ENCODE results near the gene ARHGEF10L. TPM values are rescaled to one million over a fixed set of nuclear protein-coding genes. Genes with fewer than 3 reads are reported as not detected.

Gene ARHGEF10L
- polyA plus RNA-seq, 1 donor (not counting 4 experiments of a cell fraction or from before 2014, with no cell fraction given) = 2.4 TPM

DNA sequence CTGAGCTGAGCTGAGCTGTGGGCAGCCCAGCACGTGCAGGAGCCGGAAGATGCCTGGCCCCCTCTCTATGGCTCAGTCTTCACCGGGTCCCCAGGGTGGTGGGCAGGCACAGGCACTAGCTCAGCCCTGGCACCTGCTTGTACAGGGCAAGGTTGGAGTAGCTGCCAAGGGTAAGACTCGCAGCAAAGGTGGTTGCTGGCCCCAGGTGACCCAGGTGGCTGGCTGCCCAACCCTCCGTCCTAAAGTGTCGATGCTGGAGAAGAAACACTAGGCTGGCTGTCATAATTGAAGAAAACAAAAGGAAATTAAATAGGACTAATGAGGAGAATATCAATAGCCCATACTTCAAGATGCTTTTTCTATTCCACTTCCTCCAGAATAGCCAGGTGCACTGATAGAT is 138.5 kb downstream of the ARHGEF10L start:
- Histone ChIP-seq H3K27ac (ENCODE audit: control insufficient read depth, insufficient read depth, low read length) (no peak overlapping the region), H3K36me3 (ENCODE audit: control insufficient read depth in 2 of 2, extremely low read depth in 1 of 2, insufficient read depth in 2 of 2, low read length in 2 of 2) (no peaks in the 10 kb centered on the region), H3K27me3 (ENCODE audit: control insufficient read depth, extremely low read depth, insufficient read depth, low read length) (no peaks in the 10 kb centered on the region), H3K4me3 (ENCODE audit: control insufficient read depth in 2 of 3, extremely low read depth in 1 of 3, insufficient read depth in 2 of 3, low read depth in 1 of 3, low read length in 3 of 3) (no peak overlapping the region), H3K79me2 (ENCODE audit: control insufficient read depth, insufficient read depth, low read length) (no peaks in the 10 kb centered on the region), H3K9me1 (ENCODE audit: control insufficient read depth, extremely low read depth, insufficient read depth, low read length) (no peaks in the 10 kb centered on the region), H3K4me2 (ENCODE audit: control insufficient read depth, extremely low read depth, insufficient read depth, low read depth, low read length) (no peak overlapping the region), H3K9ac (ENCODE audit: control insufficient read depth, extremely low read depth, insufficient read depth, low read length) (no peak overlapping the region), H3K9me3 (ENCODE audit: control insufficient read depth, low read depth, low read length) (no peaks in the 10 kb centered on the region), H3K4me1 (ENCODE audit: control insufficient read depth, extremely low read depth, insufficient read depth, low read length) (peaks cover 24% of the 10 kb centered on the region), H4K20me1 (ENCODE audit: control insufficient read depth, extremely low read depth, insufficient read depth, low read length) (no peaks in the 10 kb centered on the region), H2AFZ (ENCODE audit: control insufficient read depth, low read length) (no peak overlapping the region)
- no peak for FAIRE-seq
- DNase-seq (ENCODE audit: low read depth, low spot score) = no peak
- no peak for TF ChIP-seq EZH2 (IDR thresholded peaks at IDR 0.05; ENCODE audit: low read length)
- TF ChIP-seq CTCF (optimal IDR thresholded peaks at IDR 0.05 in 1 of 3, IDR thresholded peaks at IDR 0.05 in 1 of 3, conservative IDR thresholded peaks at IDR 0.05 in 1 of 3; ENCODE audit: extremely low read depth in 1 of 3, insufficient read depth in 2 of 3, low read length in 3 of 3) = no peak
- dilution Hi-C loops (cut with MboI; ENCODE audit: extremely low pct_ligation_motif_present, low sequenced_read_pairs) = no loop called here

DNA sequence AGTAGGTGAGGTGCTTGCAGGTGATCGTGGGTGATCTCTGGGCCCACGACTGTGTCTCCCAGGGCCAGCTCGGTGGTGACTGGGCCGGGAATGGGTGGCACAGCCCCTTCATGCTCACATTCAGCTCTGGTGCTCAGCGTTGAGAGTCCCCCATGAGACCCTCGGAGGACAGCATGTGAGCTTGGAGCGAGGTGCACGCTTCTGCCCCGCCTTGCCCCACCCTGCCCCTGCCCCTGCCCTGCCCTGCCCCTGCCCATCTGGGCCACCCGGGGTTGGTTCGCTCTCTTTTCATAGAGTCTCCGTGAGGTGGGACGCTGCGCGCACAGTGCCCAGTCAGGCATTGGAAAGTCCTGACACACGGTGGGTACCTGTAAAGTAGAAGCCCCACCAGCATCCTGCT is 140.4 kb downstream of the ARHGEF10L start:
- Histone ChIP-seq H3K4me1 (ENCODE audit: control insufficient read depth, extremely low read depth, insufficient read depth, low read length) (peaks cover 35% of the 10 kb centered on the region), H3K4me2 (ENCODE audit: control insufficient read depth, extremely low read depth, insufficient read depth, low read depth, low read length) (no peak overlapping the region), H3K27ac (ENCODE audit: control insufficient read depth, insufficient read depth, low read length) (no peak overlapping the region), H3K9me1 (ENCODE audit: control insufficient read depth, extremely low read depth, insufficient read depth, low read length) (no peaks in the 10 kb centered on the region), H3K4me3 (ENCODE audit: control insufficient read depth in 2 of 3, extremely low read depth in 1 of 3, insufficient read depth in 2 of 3, low read depth in 1 of 3, low read length in 3 of 3) (no peak overlapping the region), H3K79me2 (ENCODE audit: control insufficient read depth, insufficient read depth, low read length) (no peaks in the 10 kb centered on the region), H3K9ac (ENCODE audit: control insufficient read depth, extremely low read depth, insufficient read depth, low read length) (no peak overlapping the region), H2AFZ (ENCODE audit: control insufficient read depth, low read length) (no peak overlapping the region), H3K27me3 (ENCODE audit: control insufficient read depth, extremely low read depth, insufficient read depth, low read length) (no peaks in the 10 kb centered on the region), H3K9me3 (ENCODE audit: control insufficient read depth, low read depth, low read length) (no peaks in the 10 kb centered on the region), H3K36me3 (ENCODE audit: control insufficient read depth in 2 of 2, extremely low read depth in 1 of 2, insufficient read depth in 2 of 2, low read length in 2 of 2) (no peaks in the 10 kb centered on the region), H4K20me1 (ENCODE audit: control insufficient read depth, extremely low read depth, insufficient read depth, low read length) (no peaks in the 10 kb centered on the region)
- dilution Hi-C loops (cut with MboI; ENCODE audit: extremely low pct_ligation_motif_present, low sequenced_read_pairs) = no loop called here
- FAIRE-seq (no peak), DNase-seq (ENCODE audit: low read depth, low spot score) (no peak)
- TF ChIP-seq EZH2 (IDR thresholded peaks at IDR 0.05; ENCODE audit: low read length) = no peak
- no peak for TF ChIP-seq CTCF (optimal IDR thresholded peaks at IDR 0.05 in 1 of 3, IDR thresholded peaks at IDR 0.05 in 1 of 3, conservative IDR thresholded peaks at IDR 0.05 in 1 of 3; ENCODE audit: extremely low read depth in 1 of 3, insufficient read depth in 2 of 3, low read length in 3 of 3)

Measured in keratinocyte (primary cell).